ENCODE measurements around the gene SEC14L6.

The SEC14L6 gene

GRCh38 chr22:30491381-30491780 lies 55.2 kb downstream of the SEC14L6 start:
- no peak for DNase-seq

DNA sequence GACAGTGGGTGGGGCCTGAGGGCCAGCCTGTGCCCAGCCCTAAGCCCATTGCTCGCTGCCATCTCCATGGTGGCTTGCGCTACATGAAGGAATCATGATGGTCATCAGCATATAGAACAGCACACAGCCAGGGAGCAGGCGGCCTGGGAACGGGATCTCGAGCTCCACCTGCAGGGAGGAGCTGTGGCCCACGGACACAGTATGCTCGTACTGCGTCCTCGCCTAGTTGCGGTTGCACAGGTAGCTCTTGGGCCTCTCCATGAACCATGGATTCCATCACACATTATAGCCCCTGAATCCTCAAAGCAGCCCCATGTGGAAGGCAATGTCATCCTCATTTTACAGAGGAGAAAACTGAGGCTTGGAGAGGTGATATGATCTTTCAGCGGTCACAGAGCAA lies 56.1 kb downstream of the SEC14L6 start:
- DNase-seq = no peak

- DNase-seq = no peak
Observed at GRCh38 chr22:30488121-30488520, 58.4 kb downstream of the SEC14L6 start.

DNA sequence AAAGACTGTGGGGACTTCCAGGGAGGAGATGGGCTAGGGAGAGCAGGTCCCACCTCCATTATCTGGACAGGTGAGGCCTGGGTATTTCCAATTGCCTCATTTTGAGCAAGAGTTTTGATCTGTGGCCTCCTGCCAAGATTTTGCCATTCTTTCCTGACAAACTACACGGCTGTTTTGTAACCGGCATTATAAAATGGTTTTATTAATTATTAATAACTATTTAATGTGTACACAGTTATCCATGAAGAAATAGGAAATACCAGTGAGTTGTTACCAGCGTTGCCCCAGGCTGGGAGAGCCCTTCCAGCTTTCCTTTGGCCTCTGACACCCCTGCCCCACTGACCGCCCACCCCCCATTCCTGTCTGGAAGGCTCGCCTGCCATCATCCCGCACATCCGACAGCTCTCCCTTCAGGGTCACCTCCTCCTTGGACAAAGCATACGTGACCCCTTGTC lies 59.9 kb downstream of the SEC14L6 start:
- no peak for DNase-seq

DNA sequence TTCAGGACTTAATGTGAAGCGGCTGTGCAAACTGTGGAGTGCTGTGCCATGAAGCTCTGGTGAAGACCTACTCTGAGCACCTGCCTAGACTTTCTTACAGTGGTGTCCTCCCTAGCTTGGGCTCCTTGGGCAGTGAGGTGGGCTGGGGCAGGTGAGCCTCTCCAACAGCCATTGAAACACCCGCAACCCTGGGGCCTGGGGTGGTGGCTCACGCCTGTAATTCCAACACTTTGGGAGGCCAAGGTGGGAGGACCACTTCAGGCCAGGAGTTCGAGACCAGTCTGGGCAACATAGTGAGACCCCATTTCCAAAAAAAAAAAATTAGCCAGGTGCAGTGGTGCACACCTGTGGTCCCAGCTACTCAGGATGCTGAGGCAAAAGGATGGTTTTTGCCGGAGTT lies 60.4 kb downstream of the SEC14L6 start:
- DNase-seq = no peak

- peak; percentile 59 to 67 (median 64) for DNase-seq
Observed at GRCh38 chr22:30485362-30485988, 61.1 kb downstream of the SEC14L6 start.

DNA sequence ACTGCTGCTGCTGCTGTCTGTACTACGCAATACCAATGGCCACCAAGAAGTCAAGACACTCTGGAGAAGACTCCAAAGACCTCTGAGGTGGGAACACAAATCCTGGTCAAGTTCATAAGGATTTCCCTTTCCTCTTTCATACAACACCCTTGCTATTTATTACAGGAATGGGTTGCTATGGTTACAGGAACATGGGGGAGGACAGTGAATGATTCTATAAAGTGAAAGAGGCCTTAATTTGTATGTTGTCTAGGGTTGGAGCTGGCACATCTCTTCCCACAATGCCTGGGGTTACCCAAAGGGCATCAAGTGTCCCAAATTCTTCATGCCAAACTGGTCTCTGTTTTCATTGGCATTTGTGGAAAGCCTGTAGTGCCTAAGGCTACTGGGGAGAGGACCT lies 63.4 kb downstream of the SEC14L6 start:
- DNase-seq = no peak

GRCh38 chr22:30481711-30482110 lies 64.8 kb downstream of the SEC14L6 start:
- no peak for DNase-seq

DNA sequence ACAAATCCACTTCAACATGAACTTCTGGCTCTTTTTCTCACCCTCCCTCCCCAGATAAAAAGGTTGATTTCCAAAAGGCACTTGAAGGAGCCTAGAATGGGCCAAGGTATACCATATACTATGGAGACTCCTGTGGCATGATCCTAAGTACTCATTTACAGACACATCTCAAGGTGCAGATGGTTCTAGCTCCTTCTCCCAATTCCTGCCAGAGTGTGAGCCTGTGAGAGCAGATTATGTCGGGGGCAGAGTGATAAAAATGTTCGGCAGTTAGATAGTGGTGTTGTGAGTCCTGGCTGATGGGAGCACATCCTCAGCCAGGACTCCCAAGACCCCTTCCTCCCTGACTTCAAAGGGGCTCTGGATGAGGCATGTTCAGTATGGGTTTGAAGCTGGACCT lies 66.6 kb downstream of the SEC14L6 start:
- no peak for DNase-seq

- no peak for DNase-seq
Observed at GRCh38 chr22:30474683-30475424, 71.7 kb downstream of the SEC14L6 start.

DNA sequence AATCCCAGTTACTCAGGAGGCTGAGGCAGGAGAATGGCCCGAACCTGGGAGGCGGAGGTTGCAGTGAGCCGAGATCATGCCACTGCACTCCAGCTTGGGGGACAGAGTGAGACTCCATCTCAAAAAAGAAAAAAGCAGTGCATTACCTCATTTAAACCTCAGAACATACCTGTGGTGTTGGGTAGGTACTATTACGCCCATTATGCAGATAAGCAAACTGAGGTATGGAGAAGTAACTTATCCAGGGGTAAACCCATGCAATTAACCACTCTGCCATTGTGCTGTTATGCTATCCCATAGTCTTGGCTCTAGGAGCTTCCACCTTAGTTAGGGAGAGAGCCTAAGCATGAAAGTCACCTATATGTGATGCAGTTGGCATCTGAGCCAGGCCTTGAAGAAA lies 72.4 kb downstream of the SEC14L6 start:
- DNase-seq = no peak

DNA sequence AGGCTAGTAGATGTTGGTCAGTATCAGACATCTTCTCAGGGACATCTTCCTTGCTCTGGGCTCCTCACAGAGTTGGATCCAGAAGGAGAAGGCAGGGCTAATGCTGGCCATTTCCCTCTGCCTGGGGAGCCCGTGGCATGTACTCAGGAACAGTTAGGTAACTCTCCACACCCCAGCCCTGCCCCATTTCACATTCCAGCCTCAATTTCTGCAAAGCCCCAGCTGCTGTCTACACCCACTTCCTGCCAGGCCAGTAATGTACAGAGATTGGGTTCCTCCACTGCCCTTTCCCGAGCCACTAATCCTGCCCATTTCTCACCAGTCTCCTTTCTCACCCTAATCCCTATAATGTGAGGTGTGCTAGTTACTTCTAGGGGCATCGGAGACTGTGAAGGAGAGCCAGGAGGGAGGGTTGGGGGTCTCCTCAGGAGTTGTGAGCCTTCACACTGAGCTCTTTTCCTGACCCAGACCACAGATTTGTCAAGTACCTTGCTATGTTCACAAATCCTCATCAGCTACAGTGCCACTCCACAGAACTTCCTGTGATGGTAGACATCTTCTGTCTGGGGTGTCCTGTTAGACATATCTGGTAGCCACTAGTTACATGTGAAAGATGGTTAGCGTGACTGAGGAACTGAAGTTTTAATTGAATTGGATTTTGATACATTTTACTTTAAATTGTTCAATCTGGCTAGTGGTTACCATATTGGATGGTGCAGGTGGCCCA lies 73.4 kb downstream of the SEC14L6 start:
- no peak for DNase-seq
